Measurements from ENCODE around the gene NANOG. TPM values are rescaled to one million over a fixed set of nuclear protein-coding genes. Genes with fewer than 3 reads are reported as not detected.
"Not testable (repeated sequence)": the region's sequence is repeated elsewhere in the genome, so short reads cannot be mapped to it uniquely, and the experiment has no call there.

NANOG gene
- total RNA-seq, result not detected
- long read RNA-seq, result 0 reads

- intact Hi-C loops (cut with DNase I); DNase-seq; ATAC-seq: not testable (repeated sequence)
Observed at GRCh38 chr12:7788884-7789528, at the start of gene NANOG. TSS of gene NANOG (plus strand) at chr12:7789402. CDS start at chr12:7789615, 213 bp downstream.

- DNase-seq, result no peak
- ATAC-seq, result no peak
- intact Hi-C loops (cut with DNase I), result no loop called here
Observed at GRCh38 chr12:7747246-7747645, 42.0 kb upstream of the NANOG start, which contains the start of gene CLEC4C. TSS of gene CLEC4C (minus strand) at chr12:7747375. CDS start at chr12:7747348, 27 bp downstream.

DNA sequence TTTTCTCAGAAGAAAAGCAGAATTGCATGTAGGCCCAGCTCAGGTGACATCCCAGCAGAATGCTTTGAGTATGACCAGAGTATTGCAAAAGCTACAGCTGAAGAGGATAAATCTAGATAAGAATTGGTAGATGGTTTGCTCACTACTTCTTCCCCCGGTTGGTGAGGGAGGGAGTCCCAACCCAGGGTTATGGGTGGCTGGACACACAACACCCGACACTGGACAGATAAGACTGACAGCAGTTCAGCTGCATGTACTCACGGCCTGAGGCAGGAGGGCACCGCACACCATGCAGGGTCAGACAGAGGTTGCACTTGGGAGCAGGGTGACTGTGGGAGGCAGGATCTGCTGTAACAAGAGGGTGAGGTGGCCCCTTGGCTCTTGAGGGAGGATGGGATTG lies 40.4 kb upstream of the NANOG start:
- intact Hi-C loops (cut with DNase I), result no loop called here
- ATAC-seq, result no peak
- DNase-seq, result no peak

GRCh38 chr12:7749442-7749841 lies 39.8 kb upstream of the NANOG start:
- intact Hi-C loops (cut with DNase I), result no loop called here
- no peak for DNase-seq
- no peak for ATAC-seq

DNA sequence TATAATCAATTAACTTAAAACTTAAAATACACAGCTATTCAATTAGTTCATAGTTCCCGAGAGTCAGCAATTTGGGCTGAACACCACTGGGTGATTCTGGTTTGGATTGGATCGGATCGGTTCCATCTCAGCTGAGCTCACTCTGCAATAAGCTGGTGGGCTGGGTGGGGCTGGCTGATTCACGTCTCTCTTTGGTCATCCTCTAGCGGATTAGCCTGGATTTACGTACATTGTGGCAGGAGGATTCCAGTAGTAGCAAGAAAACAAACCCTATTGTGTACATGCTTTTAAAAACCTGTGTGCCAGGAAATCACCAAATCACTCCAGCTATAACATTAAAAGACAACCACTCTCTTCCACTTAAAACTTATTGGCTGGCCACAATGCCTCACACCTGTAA lies 38.9 kb upstream of the NANOG start:
- ATAC-seq (no peak), DNase-seq (no peak)
- intact Hi-C loops (cut with DNase I), result no loop called here

DNA sequence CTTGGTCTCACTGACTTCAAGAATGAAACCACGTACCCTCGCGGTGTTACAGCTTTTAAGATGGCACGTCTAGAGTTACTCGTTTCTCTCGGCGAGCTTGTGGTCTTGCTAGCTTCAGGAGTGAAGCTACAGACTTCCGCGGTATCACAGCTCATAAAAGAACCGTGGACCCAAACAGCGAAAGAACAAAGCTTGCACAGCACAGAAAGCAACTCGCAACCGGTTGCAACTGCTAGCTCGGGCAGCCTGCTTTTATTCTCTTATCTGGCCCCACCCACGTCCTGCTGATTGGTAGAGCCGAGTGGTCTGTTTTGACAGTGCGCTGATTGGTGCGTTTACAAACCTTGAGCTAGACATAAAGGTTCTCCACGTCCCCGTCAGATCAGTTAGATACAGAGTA lies 37.8 kb upstream of the NANOG start:
- DNase-seq (no peak), ATAC-seq (no peak)
- intact Hi-C loops (cut with DNase I), result no loop called here

GRCh38 chr12:7751941-7752922 lies 37.0 kb upstream of the NANOG start:
- intact Hi-C loops (cut with DNase I); DNase-seq; ATAC-seq: not testable (repeated sequence)

DNA sequence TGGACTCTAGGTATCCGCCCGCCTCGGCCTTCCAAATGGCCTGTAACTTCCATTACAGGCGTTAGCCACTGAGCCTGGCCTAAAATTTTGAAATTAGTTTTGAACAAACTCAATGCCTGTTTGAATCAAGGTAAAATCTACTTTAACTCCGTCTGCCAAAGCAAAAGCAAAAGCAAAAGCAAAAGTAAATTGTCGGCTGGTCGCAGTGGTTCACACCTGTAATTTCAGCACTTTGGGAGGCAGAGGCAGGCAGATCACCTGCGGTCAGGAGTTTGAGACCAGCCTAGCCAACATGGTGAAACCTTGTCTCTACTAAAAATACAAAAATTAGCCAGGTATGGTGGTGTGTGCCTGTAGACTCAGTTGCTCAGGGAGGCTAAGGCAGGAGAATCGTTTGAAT lies 33.5 kb upstream of the NANOG start:
- ATAC-seq; DNase-seq; intact Hi-C loops (cut with DNase I): not testable (repeated sequence)

DNA sequence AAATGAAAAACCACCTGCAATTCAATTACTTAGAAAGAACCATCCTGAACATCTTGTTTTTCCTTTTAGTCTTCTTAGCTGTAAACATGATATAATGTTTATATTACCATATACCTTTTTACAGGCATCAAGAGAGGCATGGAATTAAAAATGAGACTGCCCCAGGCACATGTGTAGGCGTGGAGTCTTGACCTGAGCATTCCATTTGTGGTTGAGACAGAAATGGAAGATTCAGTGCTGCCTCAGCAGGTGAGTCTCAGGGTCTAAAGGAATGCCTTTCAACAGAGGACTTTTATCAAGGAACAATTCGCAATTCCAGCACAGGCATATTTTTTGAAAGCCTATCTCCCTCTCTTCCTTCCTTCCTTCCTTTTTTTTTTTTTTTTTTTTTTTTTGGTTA lies 32.2 kb upstream of the NANOG start:
- ATAC-seq (no peak), DNase-seq (no peak)
- intact Hi-C loops (cut with DNase I), result no loop called here

DNA sequence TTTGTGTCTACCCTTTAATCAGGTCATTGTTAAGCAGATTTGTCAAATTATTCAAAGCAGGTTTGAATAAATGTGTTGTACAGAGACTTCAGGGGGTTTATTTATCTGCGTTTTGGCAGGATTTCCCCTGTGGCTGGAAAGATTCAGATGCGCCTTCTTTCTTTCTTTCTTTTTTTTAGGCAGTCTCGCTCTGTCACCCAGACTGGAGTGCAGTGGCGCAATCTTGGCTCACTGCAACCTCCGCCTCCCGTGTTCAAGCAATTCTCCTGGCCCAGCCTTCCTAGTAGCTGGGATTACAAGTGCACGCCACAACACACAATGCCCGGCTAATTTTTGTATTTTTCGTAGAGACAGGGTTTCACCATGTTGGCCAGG lies 30.4 kb upstream of the NANOG start:
- no peak for ATAC-seq
- intact Hi-C loops (cut with DNase I), result no loop called here
- DNase-seq, result no peak

GRCh38 chr12:7769999-7770398 lies 19.2 kb upstream of the NANOG start:
- DNase-seq, result no peak
- intact Hi-C loops (cut with DNase I), result no loop called here
- no peak for ATAC-seq

GRCh38 chr12:7781274-7781673 lies 7.9 kb upstream of the NANOG start:
- no peak for ATAC-seq
- no peak for DNase-seq
- intact Hi-C loops (cut with DNase I), result no loop called here

- no peak for ATAC-seq
- no peak for DNase-seq
- intact Hi-C loops (cut with DNase I), result no loop called here
Observed at GRCh38 chr12:7782055-7782454, 7.1 kb upstream of the NANOG start.

- DNase-seq; intact Hi-C loops (cut with DNase I); ATAC-seq: not testable (repeated sequence)
Observed at GRCh38 chr12:7783433-7783832, 5.8 kb upstream of the NANOG start.

DNA sequence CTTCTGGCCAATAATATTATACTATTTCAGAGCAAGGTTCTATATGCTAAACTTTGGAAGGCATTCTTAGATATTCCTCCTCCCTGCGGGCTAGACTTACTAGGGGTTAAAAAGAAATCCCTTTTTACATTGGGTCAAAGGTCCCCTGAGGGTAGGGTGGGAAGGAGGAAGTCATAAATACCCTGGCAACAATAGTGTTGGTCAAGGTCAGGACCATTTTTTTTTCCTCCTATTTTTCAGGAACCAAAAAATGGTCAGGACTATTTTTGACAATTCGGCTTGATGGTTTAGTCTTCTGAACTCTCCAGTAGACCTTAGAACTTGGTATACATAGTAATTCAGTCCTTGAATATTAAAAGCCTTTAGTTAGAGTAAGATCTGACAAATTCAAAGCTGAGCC lies 4.5 kb upstream of the NANOG start:
- intact Hi-C loops (cut with DNase I), result no loop called here
- ATAC-seq (no peak), DNase-seq (no peak)

- intact Hi-C loops (cut with DNase I), result no loop called here
- ATAC-seq (no peak), DNase-seq (no peak)
Observed at GRCh38 chr12:7787574-7788293, 1.5 kb upstream of the NANOG start.

DNA sequence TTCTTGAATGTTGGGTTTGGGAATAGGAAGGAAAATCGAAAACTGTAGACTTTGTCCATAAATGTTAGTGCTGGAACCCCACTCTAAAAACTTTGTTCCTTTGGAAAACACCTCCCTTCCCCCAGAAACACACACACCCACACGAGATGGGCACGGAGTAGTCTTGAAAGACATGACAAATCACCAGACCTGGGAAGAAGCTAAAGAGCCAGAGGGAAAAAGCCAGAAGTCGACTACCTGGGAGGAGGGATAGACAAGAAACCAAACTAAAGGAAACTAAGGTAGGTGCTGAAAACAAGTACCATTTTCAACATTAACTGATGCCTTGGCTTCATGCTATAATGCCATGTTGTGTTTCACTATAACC lies 925 bp upstream of the NANOG start:
- DNase-seq, result no peak
- ATAC-seq, result no peak
- intact Hi-C loops (cut with DNase I), result no loop called here

- DNase-seq (no peak), ATAC-seq (no peak)
- intact Hi-C loops (cut with DNase I), result no loop called here
Observed at GRCh38 chr12:7793211-7793610, 4.0 kb downstream of the NANOG start.

GRCh38 chr12:7797269-7797668 lies 8.1 kb downstream of the NANOG start:
- DNase-seq; ATAC-seq; intact Hi-C loops (cut with DNase I): not testable (repeated sequence)

All from left cardiac atrium (tissue), 4 donors.